HepG2 (cell line): ENCODE measurements around the gene TP53I3. TPM values are rescaled to one million over a fixed set of nuclear protein-coding genes. Genes with fewer than 3 reads are reported as not detected.
A peak's percentile ranks its signal among the peaks of the same experiment; 100 is the strongest.

Experiments
- AKAP8 ChIP-seq: sonication (generic); formaldehyde crosslinking; IDR thresholded peaks from 2 replicates; pipeline ENCODE4 v1.5.1; 2020; ENCODE audit warnings: mild to moderate bottlenecking, missing genetic modification reagents
- CBX1 ChIP-seq: IDR thresholded peaks from one replicate; pipeline ENCODE4 v1.6.1; 2016; ENCODE audit warnings: antibody characterized with exemption, low read depth
- ESRRA ChIP-seq: sonication (generic); formaldehyde crosslinking; IDR thresholded peaks from 2 replicates; pipeline ENCODE4 v1.5.1; 2020; ENCODE audit warnings: mild to moderate bottlenecking, low read depth, missing genetic modification reagents
- HNRNPH1 ChIP-seq: fragments of 200-400 bp; formaldehyde crosslinking; optimal IDR thresholded peaks from 2 replicates; pipeline ENCODE3; 2017; ENCODE audit warnings: mild to moderate bottlenecking, low read depth, low read length
- JUNB ChIP-seq: sonication (generic); formaldehyde crosslinking; IDR thresholded peaks from 2 replicates; pipeline ENCODE4 v1.8.0; 2022; ENCODE audit warnings: missing genetic modification reagents, mild to moderate bottlenecking, borderline replicate concordance
- KAT8 ChIP-seq: IDR thresholded peaks from 2 replicates; pipeline ENCODE4 v1.6.1; 2016; ENCODE audit warnings: missing genetic modification reagents, missing compliant biosample characterization
- MED1 ChIP-seq: sonication (generic); formaldehyde crosslinking; IDR thresholded peaks from 2 replicates; pipeline ENCODE4 v1.4.0; 2020; ENCODE audit warnings: missing genetic modification reagents
- MXD1 ChIP-seq: sonication (generic); formaldehyde crosslinking; IDR thresholded peaks from 2 replicates; pipeline ENCODE4 v1.4.0; 2020; ENCODE audit warnings: mild to moderate bottlenecking, missing genetic modification reagents
- MYPOP ChIP-seq: sonication (generic); formaldehyde crosslinking; IDR thresholded peaks from 2 replicates; pipeline ENCODE4 v1.8.1; 2023; ENCODE audit warnings: mild to moderate bottlenecking, moderate library complexity, missing genetic modification reagents
- NFYB ChIP-seq: sonication (generic); formaldehyde crosslinking; IDR thresholded peaks from 2 replicates; pipeline ENCODE4 v1.4.0; 2020; ENCODE audit warnings: missing genetic modification reagents
- NPAS2 ChIP-seq: sonication (generic); formaldehyde crosslinking; IDR thresholded peaks from 2 replicates; pipeline ENCODE4 v1.8.0; 2022; ENCODE audit warnings: mild to moderate bottlenecking, missing genetic modification reagents, borderline replicate concordance
- POLR2G ChIP-seq: fragments of 200-400 bp; formaldehyde crosslinking; IDR thresholded peaks from 2 replicates; pipeline ENCODE4 v1.6.1; 2018; ENCODE audit warnings: mild to moderate bottlenecking, low read depth, low read length, moderate library complexity
- RFX3 ChIP-seq: IDR thresholded peaks from 2 replicates; pipeline ENCODE4 v1.6.1; 2016; ENCODE audit warnings: missing biosample characterization, missing genetic modification reagents
- RXRA ChIP-seq: sonication (generic); formaldehyde crosslinking; IDR thresholded peaks from 2 replicates; pipeline ENCODE4 v1.5.1; 2020; ENCODE audit warnings: missing genetic modification reagents
- TARDBP ChIP-seq: sonication (generic); formaldehyde crosslinking; IDR thresholded peaks from 2 replicates; pipeline ENCODE4 v1.8.0; 2022; ENCODE audit warnings: mild to moderate bottlenecking, missing genetic modification reagents
- TCF12 ChIP-seq, 2 experiments: fragments of 450-650 bp in 1 of 2; sonication (generic) in 1 of 2; formaldehyde crosslinking in 1 of 2; IDR thresholded peaks; 2 replicates each; pipeline versions ENCODE4 v1.6.1 to v1.8.0; 2017 to 2022; ENCODE audit warnings: antibody characterized with exemption in 1 of 2, mild to moderate bottlenecking in 1 of 2, missing genetic modification reagents in 1 of 2, moderate library complexity in 1 of 2
- U2AF2 ChIP-seq: fragments of 200-400 bp; formaldehyde crosslinking; IDR thresholded peaks from 2 replicates; pipeline ENCODE4 v1.6.1; 2017; ENCODE audit warnings: low read depth, mild to moderate bottlenecking, low read length
- WIZ ChIP-seq: sonication (generic); formaldehyde crosslinking; IDR thresholded peaks from 2 replicates; pipeline ENCODE4 v1.5.1; 2020; ENCODE audit warnings: mild to moderate bottlenecking, missing genetic modification reagents
- XRCC5 ChIP-seq: fragments of 200-400 bp; formaldehyde crosslinking; optimal IDR thresholded peaks from 2 replicates; pipeline ENCODE3; 2017; ENCODE audit warnings: mild to moderate bottlenecking, low read length
- ZHX1 ChIP-seq: sonication (generic); formaldehyde crosslinking; IDR thresholded peaks from 2 replicates; pipeline ENCODE4 v1.8.1; 2022; ENCODE audit warnings: low read depth, mild to moderate bottlenecking, missing genetic modification reagents
- ZKSCAN8 ChIP-seq: IDR thresholded peaks from 2 replicates; pipeline ENCODE4 v1.6.1; 2016; ENCODE audit warnings: borderline replicate concordance, missing genetic modification reagents, missing compliant biosample characterization
- ZNF382 ChIP-seq: sonication (generic); formaldehyde crosslinking; IDR thresholded peaks from 2 replicates; pipeline ENCODE4 v1.5.0; 2020; ENCODE audit warnings: missing genetic modification reagents, mild to moderate bottlenecking, borderline replicate concordance
- ZNF446 ChIP-seq: sonication (generic); formaldehyde crosslinking; IDR thresholded peaks from 2 replicates; pipeline ENCODE4 v1.5.0; 2020; ENCODE audit warnings: mild to moderate bottlenecking, missing genetic modification reagents
- ZNF761 ChIP-seq: sonication (generic); formaldehyde crosslinking; conservative IDR thresholded peaks from 2 replicates; pipeline ENCODE4 v1.4.0; 2020; ENCODE audit warnings: mild to moderate bottlenecking, missing genetic modification reagents
- ZSCAN22 ChIP-seq: sonication (generic); formaldehyde crosslinking; IDR thresholded peaks from 2 replicates; pipeline ENCODE4 v1.4.0; 2020; ENCODE audit warnings: mild to moderate bottlenecking, missing genetic modification reagents
- polyA plus RNA-seq, 8 experiments: library from polyadenylated mRNA; depleted of rRNA in 3 of 8; stranded (reverse) in 7 of 8; unstranded in 1 of 8; fragments of >200 nt; fragmentation: Illumina TruSeq in 4 of 8; extraction: Trizol in 4 of 8; gene quantifications; 2 replicates each; pipeline versions ENCODE4 v1.2.1 to v1.2.3, GENCODE V29; 2011 to 2016; ENCODE audit warnings: low read depth in 4 of 8, missing spikeins in 1 of 8, mixed read lengths in 1 of 8; ENCODE audit not compliant: insufficient read depth in 1 of 8
- total RNA-seq, 5 experiments: library from RNA; depleted of rRNA; stranded (reverse); fragments of >200 nt; fragmentation: Illumina TruSeq; extraction: Trizol; gene quantifications; 2 replicates each; pipeline ENCODE4 v1.2.3, GENCODE V29; 2016; ENCODE audit warnings: low read depth in 1 of 5
- TF ChIP-seq, protein P1 (sequence below), 2 experiments: fragments of 450-650 bp in 1 of 2; sonication (generic) in 1 of 2; formaldehyde crosslinking; IDR thresholded peaks; 2 replicates each; pipeline versions ENCODE4 v1.5.0 to v1.8.0; 2020 to 2022; ENCODE audit warnings: mild to moderate bottlenecking in 1 of 2, missing genetic modification reagents in 1 of 2

Gene TP53I3
- total and polyA plus RNA-seq, 2 of the 13 experiments (the other 11 are each of a cell fraction or from before 2014, with no cell fraction given), result 25.0 to 44.1 TPM

- TF ChIP-seq ZHX1 (CRISPR knock-in tag) (0 out of 2 replicates have a peak, but pooled peaks have one; percentile 30), U2AF2 (no peak), AKAP8 (CRISPR knock-in tag) (no peak), HNRNPH1 (no peak), ZNF761 (CRISPR knock-in tag) (no peak; the same call in 1 of the 2 replicates), TCF12 (IDR thresholded peaks at IDR 0.05) (no peak), TCF12 (CRISPR knock-in tag; IDR thresholded peaks at IDR 0.05) (0 out of 2 replicates have a peak, but pooled peaks have one; percentile 90), NPAS2 (CRISPR knock-in tag) (no peak), ZKSCAN8 (CRISPR knock-in tag) (no peak), RXRA (CRISPR knock-in tag) (no peak), ZSCAN22 (CRISPR knock-in tag) (no peak), POLR2G (peak; percentile 95), NFYB (CRISPR knock-in tag) (peak; percentile 97), WIZ (CRISPR knock-in tag) (no peak), ESRRA (CRISPR knock-in tag) (peak; percentile 42; the same call in 1 of the 2 replicates), MYPOP (no peak), ZNF382 (CRISPR knock-in tag) (no peak), ZNF446 (CRISPR knock-in tag) (no peak; the same call in 1 of the 2 replicates), MED1 (CRISPR knock-in tag) (peak; percentile 81), CBX1 (no peak), JUNB (CRISPR knock-in tag) (peak; percentile 37; the same call in 1 of the 2 replicates), TARDBP (peak; percentile 73; the same call in 1 of the 2 replicates), RFX3 (CRISPR knock-in tag) (no peak), MXD1 (CRISPR knock-in tag) (peak; percentile 65; the same call in 1 of the 2 replicates), XRCC5 (peak; percentile 69), KAT8 (CRISPR knock-in tag) (peak; percentile 79)
- TF ChIP-seq, protein P1, sequence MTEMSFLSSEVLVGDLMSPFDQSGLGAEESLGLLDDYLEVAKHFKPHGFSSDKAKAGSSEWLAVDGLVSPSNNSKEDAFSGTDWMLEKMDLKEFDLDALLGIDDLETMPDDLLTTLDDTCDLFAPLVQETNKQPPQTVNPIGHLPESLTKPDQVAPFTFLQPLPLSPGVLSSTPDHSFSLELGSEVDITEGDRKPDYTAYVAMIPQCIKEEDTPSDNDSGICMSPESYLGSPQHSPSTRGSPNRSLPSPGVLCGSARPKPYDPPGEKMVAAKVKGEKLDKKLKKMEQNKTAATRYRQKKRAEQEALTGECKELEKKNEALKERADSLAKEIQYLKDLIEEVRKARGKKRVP (CRISPR knock-in tag; IDR thresholded peaks at IDR 0.05), result peak in 1 of 2 experiments; percentile 43; a peak in 1 of 4 replicates
Observed at GRCh38 chr2:24046930-24047702, 37.5 kb downstream of the TP53I3 start, which contains the start of gene WDCP (continued).
